Middle frontal gyrus (tissue), 1 donor: ENCODE data around the gene HBG2.
"Not testable (repeated sequence)": the region's sequence is repeated elsewhere in the genome, so short reads cannot be mapped to it uniquely, and the experiment has no call there.

Experiments used
- DNase-seq: peaks from one replicate; pipeline ENCODE4 v3.0.0-alpha.2; 2015; ENCODE audit warnings: low spot score; ENCODE audit errors: extremely low spot score

HBG2 gene

GRCh38 chr11:5254646-5255413 is at the start of gene HBG2:
HBG2 (minus strand) TSS chr11:5254781; CDS start chr11:5254728, 53 bp downstream.
- DNase-seq, result not testable (repeated sequence)

GRCh38 chr11:5304046-5304445 is 49.5 kb upstream of the HBG2 start:
- DNase-seq, result no peak

- DNase-seq, result no peak
Observed at GRCh38 chr11:5303626-5304025, 49.0 kb upstream of the HBG2 start.

GRCh38 chr11:5301846-5302245 is 47.3 kb upstream of the HBG2 start, which contains the start of gene OR51B4:
OR51B4 (minus strand) TSS chr11:5301946; CDS start chr11:5301946, 0 bp downstream.
- no peak for DNase-seq

GRCh38 chr11:5300251-5300650 is 45.7 kb upstream of the HBG2 start:
- no peak for DNase-seq

- DNase-seq, result no peak
Observed at GRCh38 chr11:5298451-5298850, 43.9 kb upstream of the HBG2 start.

GRCh38 chr11:5297721-5298323 is 43.2 kb upstream of the HBG2 start:
- no peak for DNase-seq

GRCh38 chr11:5294342-5294995 is 39.9 kb upstream of the HBG2 start:
- DNase-seq, result not testable (repeated sequence)

GRCh38 chr11:5293028-5293427 is 38.4 kb upstream of the HBG2 start:
- DNase-seq, result no peak

- DNase-seq, result no peak
Observed at GRCh38 chr11:5291207-5291838, 36.7 kb upstream of the HBG2 start.

GRCh38 chr11:5290106-5290505 is 35.5 kb upstream of the HBG2 start:
- DNase-seq, result no peak

- DNase-seq, result no peak
Observed at GRCh38 chr11:5289696-5290095, 35.1 kb upstream of the HBG2 start.

- DNase-seq, result no peak
Observed at GRCh38 chr11:5288906-5289550, 34.4 kb upstream of the HBG2 start.

GRCh38 chr11:5288108-5288905 is 33.7 kb upstream of the HBG2 start:
- DNase-seq, result no peak

GRCh38 chr11:5286901-5287300 is 32.3 kb upstream of the HBG2 start:
- DNase-seq, result no peak

GRCh38 chr11:5286351-5286750 is 31.8 kb upstream of the HBG2 start:
- no peak for DNase-seq

- no peak for DNase-seq
Observed at GRCh38 chr11:5285703-5286340, 31.2 kb upstream of the HBG2 start.

GRCh38 chr11:5284637-5285036 is 30.1 kb upstream of the HBG2 start:
- DNase-seq, result no peak

- DNase-seq, result no peak
Observed at GRCh38 chr11:5283882-5284281, 29.3 kb upstream of the HBG2 start.

- no peak for DNase-seq
Observed at GRCh38 chr11:5283086-5283485, 28.5 kb upstream of the HBG2 start.
